ENCODE results near the gene ZNF497.
"Not testable (repeated sequence)": the region's sequence is repeated elsewhere in the genome, so short reads cannot be mapped to it uniquely, and the experiment has no call there.

The ZNF497 gene

DNA sequence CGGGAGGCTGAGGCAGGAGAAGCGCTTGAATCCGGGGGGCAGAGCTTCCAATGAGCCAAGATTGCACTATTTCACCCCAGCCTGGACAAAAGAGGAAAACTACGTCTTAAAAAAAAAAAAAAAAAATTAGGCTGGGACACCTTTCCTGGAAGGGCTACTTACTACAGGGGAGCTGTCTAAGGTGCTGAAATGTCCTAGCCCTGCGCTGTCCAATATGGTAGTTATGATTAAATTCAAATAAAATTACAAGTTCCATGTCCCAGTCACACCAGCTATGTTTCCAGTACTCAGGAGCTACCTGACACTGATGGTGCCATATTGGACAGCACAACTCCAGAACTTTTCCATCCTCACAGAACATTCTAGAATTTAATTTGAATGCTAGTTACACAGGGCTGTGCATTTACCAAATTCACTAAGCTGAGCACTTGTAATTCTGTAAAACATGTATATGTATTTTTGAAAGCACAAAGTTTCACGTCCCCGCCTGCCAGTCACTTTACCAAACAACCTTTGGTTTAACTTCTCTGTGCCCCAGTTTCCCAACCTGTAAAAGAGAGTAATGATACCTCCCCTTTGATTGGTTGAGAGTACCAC, 45.0 kb downstream of the ZNF497 start:
- H3K4me3 ChIP-seq (ENCODE audit: low read depth, low read length), result no peak overlapping the region

DNA sequence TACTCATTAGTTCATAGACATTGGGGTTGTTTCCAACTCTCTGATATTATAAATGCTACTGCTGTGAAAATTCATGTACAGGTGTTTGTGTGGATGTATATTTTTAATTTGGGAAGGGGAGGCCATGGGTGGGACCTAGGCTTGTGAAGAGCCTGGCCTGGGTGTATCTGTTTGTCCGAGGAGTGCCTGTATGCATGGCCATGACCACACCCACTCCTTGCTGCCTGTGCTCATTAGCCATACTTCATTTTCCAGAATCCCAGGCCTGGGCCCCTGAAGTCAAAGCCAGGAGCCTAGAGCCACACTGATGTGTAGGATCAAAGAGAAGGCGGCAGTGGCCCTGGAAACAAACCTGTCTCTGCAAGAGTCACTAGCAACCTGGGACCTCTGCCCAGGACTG, 47.0 kb downstream of the ZNF497 start:
- H3K4me3 ChIP-seq (ENCODE audit: low read depth, low read length), result no peak overlapping the region

DNA sequence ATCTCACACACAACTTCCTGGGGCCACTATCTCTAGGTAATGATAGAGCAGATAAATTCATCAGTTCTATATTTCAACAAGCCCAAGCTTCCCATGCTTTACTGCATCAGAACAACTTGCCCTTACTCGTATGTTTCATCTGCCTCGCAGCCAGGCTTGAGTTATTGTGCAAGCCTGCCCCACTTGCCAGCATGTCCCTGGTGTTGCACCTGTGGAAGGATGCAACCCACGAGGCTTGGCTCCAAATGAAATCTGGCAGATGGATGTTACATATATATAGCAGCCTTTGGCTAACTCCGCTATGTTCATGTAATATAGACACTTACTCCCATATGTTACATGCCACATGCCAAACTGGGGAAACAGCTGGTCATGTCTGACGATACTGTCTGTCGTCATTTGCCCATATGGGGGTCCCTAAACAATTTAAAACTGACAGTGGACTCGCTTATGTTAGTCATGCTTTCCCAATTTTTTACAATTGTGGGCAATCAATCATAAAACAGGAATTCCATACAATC, 51.1 kb downstream of the ZNF497 start:
- no peak overlapping the region for H3K4me3 ChIP-seq (ENCODE audit: low read depth, low read length)

DNA sequence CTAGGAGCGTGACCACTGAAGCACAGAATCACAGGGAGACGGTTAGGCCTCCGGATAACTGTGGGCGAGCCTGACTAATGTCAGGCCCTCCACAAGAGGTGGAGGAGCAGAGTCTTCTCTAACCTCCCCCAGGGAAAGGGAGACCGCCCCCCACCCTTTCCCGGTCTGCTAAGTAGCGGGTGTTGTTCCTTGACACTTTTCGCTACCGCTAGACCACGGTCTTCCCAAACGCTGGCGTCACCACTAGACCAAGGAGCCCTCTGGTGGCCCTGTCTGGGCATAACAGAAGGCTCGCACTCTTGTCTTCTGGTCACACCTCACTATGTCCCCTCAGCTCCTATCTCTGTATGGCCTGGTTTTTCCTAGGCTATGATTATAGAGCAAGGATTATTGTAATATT, 51.9 kb downstream of the ZNF497 start:
- H3K4me3 ChIP-seq (ENCODE audit: low read depth, low read length), result not testable (repeated sequence)

DNA sequence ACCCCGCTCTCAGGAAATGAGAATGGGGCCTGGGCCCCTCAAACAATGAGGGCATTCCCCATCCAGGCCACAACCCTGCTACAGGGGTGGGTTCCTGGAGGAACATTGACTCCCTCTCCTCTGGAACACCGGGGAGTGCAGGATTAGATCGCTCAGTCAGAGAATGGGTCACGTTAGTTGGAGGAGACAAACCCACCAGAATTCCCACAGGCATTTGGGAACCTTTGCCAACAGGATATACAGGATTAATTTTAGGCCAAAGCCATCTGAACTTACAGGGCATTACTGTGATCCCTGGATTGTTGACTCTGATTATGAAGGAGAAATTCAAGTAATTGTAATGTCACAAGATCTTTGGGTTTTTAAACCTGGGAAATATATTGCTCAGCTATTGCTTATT, 54.8 kb downstream of the ZNF497 start:
- H3K4me3 ChIP-seq (ENCODE audit: low read depth, low read length), result no peak overlapping the region

DNA sequence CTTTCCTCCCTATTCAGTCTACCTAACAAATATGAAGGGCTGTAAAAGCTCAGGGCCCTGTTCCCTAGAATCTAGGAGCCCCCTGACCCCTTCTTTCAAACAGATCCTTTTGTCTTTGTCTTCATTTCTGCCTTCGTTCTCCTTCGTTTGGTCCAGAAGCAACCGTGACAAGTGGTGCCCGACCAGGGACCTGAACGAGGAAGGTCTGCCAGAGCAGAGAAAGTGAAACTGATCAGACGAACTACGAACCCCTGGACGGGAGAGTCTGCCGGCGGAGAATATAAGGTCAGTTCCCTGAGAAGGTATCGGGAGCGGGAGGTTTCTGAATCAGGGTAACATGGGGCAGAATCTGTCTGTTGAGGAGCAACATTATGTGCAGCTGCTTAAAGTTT, 56.6 kb downstream of the ZNF497 start:
- peak overlapping the region; percentile 97 for H3K4me3 ChIP-seq (ENCODE audit: low read depth, low read length)

DNA sequence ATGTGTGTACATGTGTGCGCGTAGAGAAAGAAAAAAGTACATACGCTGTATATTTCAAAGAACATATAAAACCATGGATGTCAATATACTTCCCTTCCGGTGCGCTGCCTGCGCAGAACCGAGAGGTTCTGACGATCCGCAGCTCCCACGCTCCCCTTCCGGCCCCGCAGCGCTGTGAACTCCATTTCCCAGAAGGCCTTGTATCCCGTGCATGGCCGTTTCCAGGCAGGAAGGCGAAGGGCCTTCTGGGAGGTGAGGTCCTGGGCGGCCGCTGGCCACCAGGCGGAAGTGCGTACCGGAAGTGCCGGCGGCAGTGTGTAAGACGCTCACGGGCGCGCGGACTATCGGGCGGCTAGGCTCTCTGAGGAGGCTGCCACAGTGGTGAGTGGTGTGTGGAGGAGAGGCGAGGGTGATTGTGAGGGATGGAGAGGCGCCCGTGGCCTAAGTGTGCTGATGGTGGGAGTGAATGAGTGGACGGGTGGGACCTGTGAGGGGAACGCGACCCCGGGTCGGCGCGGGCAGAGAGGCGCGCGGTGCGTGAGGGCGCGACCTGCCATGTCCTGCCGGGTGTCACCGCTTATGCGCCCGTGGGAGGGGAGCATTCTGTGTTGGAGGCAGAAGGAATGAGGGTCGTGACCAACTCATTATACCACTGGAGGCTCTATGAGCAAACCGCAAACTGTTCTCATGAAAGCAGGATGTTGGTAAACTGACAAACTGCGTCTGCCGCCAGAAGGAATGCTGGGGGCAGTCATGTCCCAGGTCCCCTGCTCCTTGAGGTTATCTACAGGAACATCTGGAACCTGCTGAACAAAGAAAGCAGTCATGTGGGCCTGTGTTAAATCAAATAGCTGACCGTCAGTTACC, 57.3 kb downstream of the ZNF497 start, which contains the start of gene ERVK3-1:
ERVK3-1 (plus strand) TSS at position 313 of the 867 bp plus-strand sequence. CDS start 6,792 bp downstream, outside the sequence.
- H3K4me3 ChIP-seq (ENCODE audit: low read depth, low read length), result peak within 1 kb of the TSS; percentile 97

DNA sequence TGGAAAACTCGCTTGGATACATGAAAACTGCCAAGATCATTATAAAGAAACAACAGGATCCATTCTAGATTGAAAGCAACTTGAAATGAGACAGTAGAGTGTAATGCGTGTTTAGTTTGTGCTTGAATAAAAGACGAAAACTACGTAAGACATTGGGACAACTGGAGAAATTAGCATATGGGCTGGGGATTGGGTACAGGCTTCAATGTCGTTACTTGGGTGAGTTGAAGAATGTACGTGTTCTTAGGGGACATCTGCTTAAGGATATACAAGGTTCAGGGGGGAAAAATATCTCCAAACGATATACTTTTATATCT, 57.8 kb downstream of the ZNF497 start:
- H3K4me3 ChIP-seq (ENCODE audit: low read depth, low read length), result peak overlapping the region; percentile 97

Data from iPS-11a (cell line).